Fibroblast of skin of left quadriceps (primary cell): ENCODE data around the gene CBFA2T2.
A peak's percentile ranks its signal among the peaks of the same experiment; 100 is the strongest.

Experiments used
- DNase-seq, 2 experiments: peaks; one replicate each; pipeline ENCODE4 v3.0.0-alpha.2; 2013; ENCODE audit warnings: low read depth in 2 of 2

Gene CBFA2T2

GRCh38 chr20:33677991-33678702 is 188.3 kb downstream of the CBFA2T2 start:
- DNase-seq: no peak

GRCh38 chr20:33679758-33680485 is 190.0 kb downstream of the CBFA2T2 start:
- DNase-seq: no peak

GRCh38 chr20:33680686-33681085 is 190.8 kb downstream of the CBFA2T2 start:
- no peak for DNase-seq

GRCh38 chr20:33681288-33681687 is 191.4 kb downstream of the CBFA2T2 start:
- no peak for DNase-seq

- DNase-seq: no peak
Observed at GRCh38 chr20:33681728-33682353, 191.9 kb downstream of the CBFA2T2 start.

- no peak for DNase-seq
Observed at GRCh38 chr20:33684533-33685327, 194.8 kb downstream of the CBFA2T2 start.

GRCh38 chr20:33685328-33686099 is 195.6 kb downstream of the CBFA2T2 start:
- DNase-seq: no peak

- peak; percentile 82 to 85 for DNase-seq
Observed at GRCh38 chr20:33686100-33686983, 196.4 kb downstream of the CBFA2T2 start, which contains the start of gene E2F1. TSS of gene E2F1 (minus strand) at chr20:33686385. CDS start at chr20:33686264, 121 bp downstream.

- DNase-seq: no peak
Observed at GRCh38 chr20:33686984-33687366, 197.1 kb downstream of the CBFA2T2 start.

- DNase-seq: no peak
Observed at GRCh38 chr20:33687370-33687915, 197.5 kb downstream of the CBFA2T2 start.

GRCh38 chr20:33687993-33688937 is 198.4 kb downstream of the CBFA2T2 start:
- no peak for DNase-seq

GRCh38 chr20:33688938-33689424 is 199.1 kb downstream of the CBFA2T2 start:
- DNase-seq: no peak

GRCh38 chr20:33689493-33689892 is 199.6 kb downstream of the CBFA2T2 start:
- DNase-seq: no peak

- DNase-seq: no peak
Observed at GRCh38 chr20:33689973-33690372, 200.1 kb downstream of the CBFA2T2 start.

- DNase-seq: no peak
Observed at GRCh38 chr20:33693289-33693688, 203.4 kb downstream of the CBFA2T2 start.

- DNase-seq: no peak
Observed at GRCh38 chr20:33693741-33694638, 204.1 kb downstream of the CBFA2T2 start.

- DNase-seq: no peak
Observed at GRCh38 chr20:33694639-33695012, 204.7 kb downstream of the CBFA2T2 start.
